HepG2 (cell line): ENCODE measurements around the gene YIPF1. TPM values are rescaled to one million over a fixed set of nuclear protein-coding genes. Genes with fewer than 3 reads are reported as not detected.

ENCODE experiments used
- BORCS8-MEF2B ChIP-seq: sonication (generic); formaldehyde crosslinking; IDR thresholded peaks from 2 replicates; pipeline ENCODE4 v1.8.0; 2022; ENCODE audit warnings: mild to moderate bottlenecking, missing genetic modification reagents
- CC2D1A ChIP-seq: sonication (generic); formaldehyde crosslinking; IDR thresholded peaks from 2 replicates; pipeline ENCODE4 v1.8.1; 2023; ENCODE audit warnings: mild to moderate bottlenecking, missing genetic modification reagents
- DMAP1 ChIP-seq: IDR thresholded peaks from 2 replicates; pipeline ENCODE4 v1.6.1; 2016
- GATAD1 ChIP-seq: IDR thresholded peaks from 2 replicates; pipeline ENCODE4 v1.6.1; 2016; ENCODE audit warnings: missing genetic modification reagents, missing compliant biosample characterization
- KLF12 ChIP-seq: sonication (generic); formaldehyde crosslinking; IDR thresholded peaks from 2 replicates; pipeline ENCODE4 v1.4.0; 2020; ENCODE audit warnings: missing genetic modification reagents, borderline replicate concordance
- MIER2 ChIP-seq: IDR thresholded peaks from 2 replicates; pipeline ENCODE4 v1.6.1; 2016; ENCODE audit warnings: missing biosample characterization, missing genetic modification reagents
- NFE2L1 ChIP-seq: sonication (generic); formaldehyde crosslinking; IDR thresholded peaks from 2 replicates; pipeline ENCODE4 v1.4.0; 2020; ENCODE audit warnings: missing genetic modification reagents, mild to moderate bottlenecking, borderline replicate concordance
- SP1 ChIP-seq, 2 experiments: fragments of 450-650 bp in 1 of 2; sonication (generic) in 1 of 2; formaldehyde crosslinking in 1 of 2; IDR thresholded peaks; 2 replicates each; pipeline versions ENCODE4 v1.4.0 to v1.6.1; 2016 to 2020; ENCODE audit warnings: missing genetic modification reagents in 1 of 2
- SP2 ChIP-seq: sonication (generic); formaldehyde crosslinking; IDR thresholded peaks from 2 replicates; pipeline ENCODE4 v1.5.1; 2020; ENCODE audit warnings: mild to moderate bottlenecking, missing genetic modification reagents
- UBTF ChIP-seq: sonication (generic); formaldehyde crosslinking; IDR thresholded peaks from 2 replicates; pipeline ENCODE4 v1.4.0; 2020; ENCODE audit warnings: mild to moderate bottlenecking, missing genetic modification reagents
- ZNF124 ChIP-seq: sonication (generic); formaldehyde crosslinking; IDR thresholded peaks from 2 replicates; pipeline ENCODE4 v1.4.0; 2020; ENCODE audit warnings: missing genetic modification reagents
- ZNF274 ChIP-seq: sonication (generic); formaldehyde crosslinking; IDR thresholded peaks from 2 replicates; pipeline ENCODE4 v1.5.1; 2020; ENCODE audit warnings: mild to moderate bottlenecking, missing genetic modification reagents
- ZNF563 ChIP-seq: sonication (generic); formaldehyde crosslinking; IDR thresholded peaks from 2 replicates; pipeline ENCODE4 v1.8.0; 2022; ENCODE audit warnings: mild to moderate bottlenecking, moderate library complexity, missing genetic modification reagents
- ZNF788 ChIP-seq: sonication (generic); formaldehyde crosslinking; IDR thresholded peaks from 2 replicates; pipeline ENCODE4 v1.5.0; 2020; ENCODE audit warnings: mild to moderate bottlenecking, missing genetic modification reagents, borderline replicate concordance
- ZNF816 ChIP-seq: sonication (generic); formaldehyde crosslinking; IDR thresholded peaks from 2 replicates; pipeline ENCODE4 v1.8.0; 2022; ENCODE audit warnings: missing genetic modification reagents, mild to moderate bottlenecking, borderline replicate concordance
- polyA plus RNA-seq, 8 experiments: library from polyadenylated mRNA; depleted of rRNA in 3 of 8; stranded (reverse) in 7 of 8; unstranded in 1 of 8; fragments of >200 nt; fragmentation: Illumina TruSeq in 4 of 8; extraction: Trizol in 4 of 8; gene quantifications; 2 replicates each; pipeline versions ENCODE4 v1.2.1 to v1.2.3, GENCODE V29; 2011 to 2016; ENCODE audit warnings: low read depth in 4 of 8, missing spikeins in 1 of 8, mixed read lengths in 1 of 8; ENCODE audit not compliant: insufficient read depth in 1 of 8
- total RNA-seq, 5 experiments: library from RNA; depleted of rRNA; stranded (reverse); fragments of >200 nt; fragmentation: Illumina TruSeq; extraction: Trizol; gene quantifications; 2 replicates each; pipeline ENCODE4 v1.2.3, GENCODE V29; 2016; ENCODE audit warnings: low read depth in 1 of 5
- TF ChIP-seq, protein P1 (sequence below): sonication (generic); formaldehyde crosslinking; IDR thresholded peaks from 2 replicates; pipeline ENCODE4 v1.5.0; 2020; ENCODE audit warnings: mild to moderate bottlenecking, missing genetic modification reagents, borderline replicate concordance
- TF ChIP-seq, protein P2 (sequence below): conservative IDR thresholded peaks from 2 replicates; pipeline ENCODE4 v1.6.1; 2018; ENCODE audit warnings: missing genetic modification reagents
- TF ChIP-seq, protein P3 (sequence below): IDR thresholded peaks from 2 replicates; pipeline ENCODE4 v1.6.1; 2016; ENCODE audit warnings: mild to moderate bottlenecking, missing biosample characterization, missing genetic modification reagents
- TF ChIP-seq, protein P4 (sequence below): sonication (generic); formaldehyde crosslinking; IDR thresholded peaks from 2 replicates; pipeline ENCODE4 v1.4.0; 2020; ENCODE audit warnings: mild to moderate bottlenecking, missing genetic modification reagents

Gene YIPF1
- total and polyA plus RNA-seq, 2 of the 13 experiments (the other 11 are each of a cell fraction or from before 2014, with no cell fraction given), result 21.1 to 31.9 TPM

- TF ChIP-seq, protein P1, sequence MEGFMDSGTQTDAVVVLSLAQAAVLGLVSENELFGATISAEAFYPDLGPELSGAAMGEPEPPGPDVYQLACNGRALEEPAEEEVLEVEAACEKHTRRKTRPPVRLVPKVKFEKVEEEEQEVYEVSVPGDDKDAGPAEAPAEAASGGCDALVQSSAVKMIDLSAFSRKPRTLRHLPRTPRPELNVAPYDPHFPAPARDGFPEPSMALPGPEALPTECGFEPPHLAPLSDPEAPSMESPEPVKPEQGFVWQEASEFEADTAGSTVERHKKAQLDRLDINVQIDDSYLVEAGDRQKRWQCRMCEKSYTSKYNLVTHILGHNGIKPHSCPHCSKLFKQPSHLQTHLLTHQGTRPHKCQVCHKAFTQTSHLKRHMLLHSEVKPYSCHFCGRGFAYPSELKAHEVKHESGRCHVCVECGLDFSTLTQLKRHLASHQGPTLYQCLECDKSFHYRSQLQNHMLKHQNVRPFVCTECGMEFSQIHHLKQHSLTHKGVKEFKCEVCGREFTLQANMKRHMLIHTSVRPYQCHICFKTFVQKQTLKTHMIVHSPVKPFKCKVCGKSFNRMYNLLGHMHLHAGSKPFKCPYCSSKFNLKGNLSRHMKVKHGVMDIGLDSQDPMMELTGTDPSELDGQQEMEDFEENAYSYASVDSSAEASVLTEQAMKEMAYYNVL (CRISPR knock-in tag), result peak; percentile 59; the same call in 1 of the 2 replicates
- TF ChIP-seq ZNF563 (CRISPR knock-in tag), result no peak
- TF ChIP-seq, protein P2, sequence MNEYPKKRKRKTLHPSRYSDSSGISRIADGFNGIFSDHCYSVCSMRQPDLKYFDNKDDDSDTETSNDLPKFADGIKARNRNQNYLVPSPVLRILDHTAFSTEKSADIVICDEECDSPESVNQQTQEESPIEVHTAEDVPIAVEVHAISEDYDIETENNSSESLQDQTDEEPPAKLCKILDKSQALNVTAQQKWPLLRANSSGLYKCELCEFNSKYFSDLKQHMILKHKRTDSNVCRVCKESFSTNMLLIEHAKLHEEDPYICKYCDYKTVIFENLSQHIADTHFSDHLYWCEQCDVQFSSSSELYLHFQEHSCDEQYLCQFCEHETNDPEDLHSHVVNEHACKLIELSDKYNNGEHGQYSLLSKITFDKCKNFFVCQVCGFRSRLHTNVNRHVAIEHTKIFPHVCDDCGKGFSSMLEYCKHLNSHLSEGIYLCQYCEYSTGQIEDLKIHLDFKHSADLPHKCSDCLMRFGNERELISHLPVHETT (CRISPR knock-in tag), result no peak
- TF ChIP-seq ZNF816, result no peak
- TF ChIP-seq DMAP1, result no peak
- TF ChIP-seq SP1 (IDR thresholded peaks at IDR 0.05), result no peak
- TF ChIP-seq SP1 (CRISPR knock-in tag; IDR thresholded peaks at IDR 0.05), result peak; percentile 92
- 0 out of 2 replicates have a peak, but pooled peaks have one; percentile 1 for TF ChIP-seq ZNF124
- peak; percentile 72; the same call in 1 of the 2 replicates for TF ChIP-seq KLF12
- TF ChIP-seq NFE2L1 (CRISPR knock-in tag), result no peak
- peak; percentile 19; the same call in 1 of the 2 replicates for TF ChIP-seq ZNF788 (CRISPR knock-in tag)
- no peak for TF ChIP-seq UBTF (CRISPR knock-in tag)
- TF ChIP-seq GATAD1 (CRISPR knock-in tag), result 0 out of 2 replicates have a peak, but pooled peaks have one; percentile 57
- TF ChIP-seq, protein P3, sequence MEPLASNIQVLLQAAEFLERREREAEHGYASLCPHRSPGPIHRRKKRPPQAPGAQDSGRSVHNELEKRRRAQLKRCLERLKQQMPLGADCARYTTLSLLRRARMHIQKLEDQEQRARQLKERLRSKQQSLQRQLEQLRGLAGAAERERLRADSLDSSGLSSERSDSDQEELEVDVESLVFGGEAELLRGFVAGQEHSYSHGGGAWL, result 0 out of 2 replicates have a peak, but pooled peaks have one; percentile 56
- no peak for TF ChIP-seq CC2D1A (CRISPR knock-in tag)
- TF ChIP-seq, protein P4, sequence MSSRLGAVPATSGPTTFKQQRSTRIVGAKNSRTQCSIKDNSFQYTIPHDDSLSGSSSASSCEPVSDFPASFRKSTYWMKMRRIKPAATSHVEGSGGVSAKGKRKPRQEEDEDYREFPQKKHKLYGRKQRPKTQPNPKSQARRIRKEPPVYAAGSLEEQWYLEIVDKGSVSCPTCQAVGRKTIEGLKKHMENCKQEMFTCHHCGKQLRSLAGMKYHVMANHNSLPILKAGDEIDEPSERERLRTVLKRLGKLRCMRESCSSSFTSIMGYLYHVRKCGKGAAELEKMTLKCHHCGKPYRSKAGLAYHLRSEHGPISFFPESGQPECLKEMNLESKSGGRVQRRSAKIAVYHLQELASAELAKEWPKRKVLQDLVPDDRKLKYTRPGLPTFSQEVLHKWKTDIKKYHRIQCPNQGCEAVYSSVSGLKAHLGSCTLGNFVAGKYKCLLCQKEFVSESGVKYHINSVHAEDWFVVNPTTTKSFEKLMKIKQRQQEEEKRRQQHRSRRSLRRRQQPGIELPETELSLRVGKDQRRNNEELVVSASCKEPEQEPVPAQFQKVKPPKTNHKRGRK (CRISPR knock-in tag), result no peak
- no peak for TF ChIP-seq MIER2 (CRISPR knock-in tag)
- no peak; the same call in 1 of the 2 replicates for TF ChIP-seq BORCS8-MEF2B (CRISPR knock-in tag)
- TF ChIP-seq SP2, result peak; percentile 55
- TF ChIP-seq ZNF274 (CRISPR knock-in tag), result peak; percentile 55; the same call in 1 of the 2 replicates
These were observed at the start of gene YIPF1 (continued) for GRCh38 chr1:53889304-53890298.
